GM19035 (cell line): Measurements from ENCODE around the gene CYP2A13.
"Not testable (repeated sequence)": the region's sequence is repeated elsewhere in the genome, so short reads cannot be mapped to it uniquely, and the experiment has no call there.

ENCODE experiments used
- ATAC-seq: cut with Tn5 transposase; IDR thresholded peaks from one replicate; pipeline ENCODE4 v1.9.1; 2021; ENCODE audit not compliant: unreplicated experiment

CYP2A13 gene

GRCh38 chr19:41120929-41121911 lies 33.0 kb downstream of the CYP2A13 start:
- ATAC-seq = not testable (repeated sequence)

DNA sequence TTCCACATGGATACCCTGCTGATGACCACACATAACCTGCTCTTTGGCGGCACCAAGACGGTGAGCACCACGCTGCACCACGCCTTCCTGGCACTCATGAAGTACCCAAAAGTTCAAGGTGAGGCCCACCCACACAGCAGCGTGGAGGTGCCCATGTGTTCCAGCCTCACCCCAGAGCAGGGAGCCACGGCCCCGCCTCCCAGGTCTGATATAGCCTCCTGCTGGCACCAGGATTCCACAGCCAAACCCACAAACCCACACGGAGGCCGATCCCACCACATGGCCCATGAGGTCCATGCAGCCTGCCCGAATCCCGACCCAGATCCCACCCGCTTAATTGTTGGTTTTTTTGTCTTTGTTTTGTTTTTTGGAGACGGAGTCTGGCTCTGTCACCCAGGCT lies 34.6 kb downstream of the CYP2A13 start:
- not testable (repeated sequence) for ATAC-seq

GRCh38 chr19:41123716-41124294 lies 35.6 kb downstream of the CYP2A13 start:
- ATAC-seq = no peak

DNA sequence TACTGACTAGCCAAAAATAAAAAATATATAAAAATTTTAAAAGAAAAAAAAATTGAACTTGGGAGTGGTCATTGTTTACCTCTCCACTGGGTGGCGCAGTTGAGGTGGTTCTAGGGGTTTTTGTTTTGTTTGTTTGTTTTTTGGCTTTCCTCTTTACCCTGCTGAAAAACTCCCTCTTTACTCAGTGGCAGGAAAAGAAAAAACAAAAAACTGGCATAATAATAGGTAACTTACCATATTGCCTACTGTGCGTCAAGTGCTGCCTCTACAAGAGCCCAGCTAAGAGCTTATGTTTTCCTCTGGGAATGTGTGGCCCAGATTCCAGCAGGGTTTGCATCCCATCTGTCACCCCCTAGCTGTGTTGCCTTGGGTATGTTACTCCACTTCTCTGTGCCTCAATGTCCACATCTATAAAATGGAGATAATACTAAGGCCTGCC lies 38.5 kb downstream of the CYP2A13 start:
- not testable (repeated sequence) for ATAC-seq

DNA sequence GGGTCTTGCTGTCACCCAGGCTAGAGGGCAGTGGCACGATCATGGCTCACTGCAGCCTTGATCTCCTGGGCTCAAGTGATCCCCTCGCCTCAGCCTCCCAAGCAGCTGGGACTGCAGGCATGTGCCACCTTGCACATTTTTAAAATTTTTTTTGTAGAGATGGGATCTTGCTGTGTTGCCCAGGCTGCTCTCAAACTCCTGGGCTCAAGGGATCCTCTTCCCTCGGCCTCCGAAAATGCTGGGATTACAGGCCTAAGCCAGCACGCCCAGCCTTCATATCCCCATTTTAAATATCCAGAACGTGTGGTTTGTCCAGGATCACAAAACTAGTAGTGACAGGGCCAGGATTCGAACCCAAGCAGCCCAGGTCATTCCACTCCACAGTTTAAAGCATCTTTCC lies 39.1 kb downstream of the CYP2A13 start:
- not testable (repeated sequence) for ATAC-seq

- ATAC-seq = not testable (repeated sequence)
Measured at GRCh38 chr19:41127801-41128300, 39.6 kb downstream of the CYP2A13 start.

DNA sequence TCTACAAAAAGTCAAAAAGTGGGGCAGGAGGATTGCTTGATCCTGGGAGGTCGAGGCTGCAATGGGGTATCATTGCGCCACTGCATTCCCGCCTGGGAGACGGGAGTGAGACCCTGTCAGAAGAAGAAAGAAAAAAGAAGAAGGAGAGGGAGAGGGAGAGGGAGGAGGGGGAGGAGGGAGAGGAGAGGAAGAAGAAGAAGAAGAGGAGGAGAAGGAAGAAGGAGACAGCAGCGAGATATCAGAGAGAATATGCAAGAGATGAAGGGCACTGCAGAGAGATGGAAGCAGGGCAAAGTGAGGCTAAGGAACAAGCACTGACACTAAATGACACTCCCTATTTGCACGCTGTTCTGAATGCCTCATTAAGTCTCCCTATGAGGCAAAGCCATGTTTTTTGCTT lies 40.4 kb downstream of the CYP2A13 start:
- no peak for ATAC-seq

DNA sequence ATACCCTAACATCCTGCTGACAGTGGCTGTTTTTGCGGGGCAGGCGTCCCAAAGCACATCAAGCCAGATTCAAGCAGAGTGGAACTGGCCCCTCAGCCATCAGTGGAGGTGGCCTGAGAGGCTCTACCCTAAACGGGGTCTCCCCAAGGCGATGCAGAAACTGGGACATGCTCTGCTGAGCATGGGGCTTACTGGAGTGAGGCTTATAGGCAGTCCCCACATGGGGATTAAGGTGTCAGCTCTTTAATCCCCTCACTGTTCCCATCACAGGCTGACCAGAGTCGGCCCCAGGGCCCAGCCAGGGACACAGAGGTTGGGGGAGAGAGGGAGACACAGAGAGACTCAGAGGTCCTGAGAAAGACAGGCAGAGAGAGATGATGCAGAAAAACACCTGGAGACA lies 42.9 kb downstream of the CYP2A13 start:
- no peak for ATAC-seq

DNA sequence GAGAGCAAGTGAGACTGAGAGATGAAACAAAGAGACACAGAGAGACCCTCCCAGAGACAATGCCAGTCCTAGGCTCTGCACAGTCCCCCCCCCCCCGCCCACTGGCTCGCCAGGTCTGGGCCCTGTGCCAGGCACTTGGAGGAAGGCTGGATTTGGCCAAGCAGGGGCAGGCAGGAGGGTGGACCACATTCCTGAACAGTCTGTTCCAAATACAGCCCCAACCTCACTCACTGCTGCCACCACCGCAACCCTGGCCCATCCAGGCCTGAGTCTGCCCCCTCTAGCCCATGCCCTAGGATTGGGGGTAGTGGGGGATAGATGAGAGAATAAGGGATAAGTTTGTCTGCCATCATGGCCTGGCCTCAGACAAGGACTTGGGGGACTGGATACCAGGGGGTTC lies 45.0 kb downstream of the CYP2A13 start:
- no peak for ATAC-seq

DNA sequence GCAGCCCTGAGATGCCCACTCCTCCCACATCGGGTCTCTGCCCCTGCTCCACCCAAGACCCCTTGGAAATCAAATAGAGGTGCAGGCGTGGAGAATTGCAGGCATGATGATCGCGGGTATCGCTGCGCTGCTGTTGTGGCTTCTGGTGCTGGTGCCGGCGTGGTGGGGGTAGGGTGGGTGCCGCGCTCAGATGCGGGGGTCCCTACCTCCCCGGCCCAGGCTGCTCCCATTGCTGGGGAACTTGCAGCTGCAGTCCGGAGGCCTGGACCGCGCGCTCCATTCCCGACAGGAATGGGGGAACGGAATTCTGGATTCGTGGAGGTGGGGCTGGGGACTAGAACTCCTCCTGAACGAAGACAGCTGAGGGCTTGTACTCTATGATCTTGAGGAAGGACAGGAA lies 46.4 kb downstream of the CYP2A13 start:
- no peak for ATAC-seq

- ATAC-seq = not testable (repeated sequence)
Measured at GRCh38 chr19:41135390-41136384, 47.4 kb downstream of the CYP2A13 start.

GRCh38 chr19:41136636-41137455 lies 48.6 kb downstream of the CYP2A13 start:
- ATAC-seq = no peak

- ATAC-seq = no peak
Measured at GRCh38 chr19:41144403-41144802, 56.2 kb downstream of the CYP2A13 start.
